Adipose tissue (tissue), 3 donors: ENCODE data around the gene PRKAG2. TPM values are rescaled to one million over a fixed set of nuclear protein-coding genes. Genes with fewer than 3 reads are reported as not detected.

ENCODE experiments used
- H3K27ac ChIP-seq: one replicate; pipeline ENCODE4 v1.5.1; 2013; ENCODE audit warnings: low read depth, low read length
- WGBS, 3 donors: extraction: QIAGEN DNeasy Blood & Tissue Kit; methylation state at CpG; one replicate each; pipeline ENCODE4 v1.1.7; 2013; 5-methylcytosine and 5-hydroxymethylcytosine counted together
- polyA plus RNA-seq, 3 donors: library from polyadenylated mRNA; stranded (reverse); fragments of 200-250 nt; gene quantifications; one replicate each; pipeline ENCODE4 v1.2.3, GENCODE V29; 2013
- donor health status: healthy with polysubstance abuse.
- donor health status: Bipolar disorder and iron deficiency.
- donor health status: healthy.

The PRKAG2 gene
- polyA plus RNA-seq, 3 donors: 8.1 to 23.1 (median 22.2) TPM

- WGBS, 3 donors: 94 to 97% (median 96%) methylated on average over 7 of the region's 7 CpGs
- H3K27ac ChIP-seq: no peak overlapping the region
Observed at GRCh38 chr7:151741585-151741984, 135.3 kb downstream of the PRKAG2 start.

- 76 to 91% (median 79%) methylated on average over 16 of the region's 16 CpGs for WGBS, 3 donors
- H3K27ac ChIP-seq: no peak overlapping the region
Observed at GRCh38 chr7:151740081-151740851, 136.6 kb downstream of the PRKAG2 start.

- no peak overlapping the region for H3K27ac ChIP-seq
- WGBS, 3 donors: 82 to 95% (median 92%) methylated on average over 10 of the region's 10 CpGs
Observed at GRCh38 chr7:151738925-151739324, 138.0 kb downstream of the PRKAG2 start.

- 13 to 30% (median 26%) methylated on average over 10 of the region's 10 CpGs for WGBS, 3 donors
- H3K27ac ChIP-seq: no peak overlapping the region
Observed at GRCh38 chr7:151736403-151736909, 140.5 kb downstream of the PRKAG2 start.

GRCh38 chr7:151735851-151736402 is 141.0 kb downstream of the PRKAG2 start:
- no peak overlapping the region for H3K27ac ChIP-seq
- WGBS, 3 donors: 58 to 63% (median 62%) methylated on average over 25 of the region's 25 CpGs

GRCh38 chr7:151735186-151735850 is 141.6 kb downstream of the PRKAG2 start:
- WGBS, 3 donors: 69 to 71% (median 70%) methylated on average over 9 of the region's 9 CpGs

GRCh38 chr7:151732834-151733592 is 143.9 kb downstream of the PRKAG2 start:
- 83 to 93% (median 91%) methylated on average over 9 of the region's 9 CpGs for WGBS, 3 donors
- H3K27ac ChIP-seq: no peak overlapping the region

More at GRCh38 chr7:151735186-151735850, 141.6 kb downstream of the PRKAG2 start:
- H3K27ac ChIP-seq: no peak overlapping the region

GRCh38 chr7:151732292-151732691 is 144.6 kb downstream of the PRKAG2 start:
- H3K27ac ChIP-seq: no peak overlapping the region
- WGBS, 3 donors: 84 to 96% (median 95%) methylated on average over 13 of the region's 13 CpGs

GRCh38 chr7:151731022-151731441 is 145.9 kb downstream of the PRKAG2 start:
- no peak overlapping the region for H3K27ac ChIP-seq
- 78 to 92% (median 85%) methylated on average over 8 of the region's 8 CpGs for WGBS, 3 donors

- 85 to 90% (median 89%) methylated on average over 9 of the region's 9 CpGs for WGBS, 3 donors
- H3K27ac ChIP-seq: no peak overlapping the region
Observed at GRCh38 chr7:151730591-151730990, 146.3 kb downstream of the PRKAG2 start.

GRCh38 chr7:151729521-151729921 is 147.4 kb downstream of the PRKAG2 start:
- WGBS, 3 donors: 95 to 98% (median 97%) methylated on average over 15 of the region's 15 CpGs
- H3K27ac ChIP-seq: no peak overlapping the region

GRCh38 chr7:151728746-151729145 is 148.2 kb downstream of the PRKAG2 start:
- 96 to 97% (median 96%) methylated on average over 14 of the region's 14 CpGs for WGBS, 3 donors
- H3K27ac ChIP-seq: no peak overlapping the region

GRCh38 chr7:151728286-151728660 is 148.6 kb downstream of the PRKAG2 start:
- peak overlapping the region; percentile 13 for H3K27ac ChIP-seq
- 82 to 88% (median 84%) methylated on average over 8 of the region's 8 CpGs for WGBS, 3 donors

- WGBS, 3 donors: 48 to 84% (median 48%) methylated on average over 18 of the region's 18 CpGs
- peak overlapping the region; percentile 13 for H3K27ac ChIP-seq
Observed at GRCh38 chr7:151727579-151728285, 149.2 kb downstream of the PRKAG2 start.

GRCh38 chr7:151726652-151727578 is 150.0 kb downstream of the PRKAG2 start:
- 72 to 91% (median 74%) methylated on average over 21 to 23 of the region's 23 CpGs for WGBS, 3 donors
- H3K27ac ChIP-seq: no peak overlapping the region

- H3K27ac ChIP-seq: no peak overlapping the region
- WGBS, 3 donors: 76 to 96% (median 91%) methylated on average over 23 of the region's 23 CpGs
Observed at GRCh38 chr7:151725844-151726651, 150.9 kb downstream of the PRKAG2 start.
